Left ventricle myocardium inferior (tissue), 1 donor: ENCODE data around the gene TSPEAR. TPM values are rescaled to one million over a fixed set of nuclear protein-coding genes. Genes with fewer than 3 reads are reported as not detected.

Source experiments
- DNase-seq: peaks from one replicate; pipeline ENCODE4 v3.0.0-alpha.2; 2020
- H3K27ac ChIP-seq: fragments of 200-600 bp; replicated peaks from 2 replicates; pipeline ENCODE4 v1.8.0; 2021
- H3K27me3 ChIP-seq: fragments of 200-600 bp; 2 replicates; pipeline ENCODE4 v1.8.0; 2021; ENCODE audit warnings: low read depth
- H3K36me3 ChIP-seq: fragments of 200-600 bp; 2 replicates; pipeline ENCODE4 v1.8.0; 2021
- H3K4me1 ChIP-seq: fragments of 200-600 bp; 2 replicates; pipeline ENCODE4 v1.8.0; 2021
- H3K4me3 ChIP-seq: fragments of 200-600 bp; 2 replicates; pipeline ENCODE4 v1.8.0; 2021; ENCODE audit warnings: mild to moderate bottlenecking, moderate library complexity
- H3K9me3 ChIP-seq: fragments of 200-600 bp; replicated peaks from 2 replicates; pipeline ENCODE4 v1.8.0; 2021
- intact Hi-C: fragments of 100-400 bp; cut with micrococcal nuclease; formaldehyde crosslinking; loops from one replicate; pipeline ENCODE4 v1.11.0; 2022
- total RNA-seq: library from RNA; stranded (reverse); fragmentation: NEBNext Ultra II Directional; extraction: Animal tissue kit (Norgen Biotek cat#: 25700); gene quantifications from one replicate; pipeline ENCODE4 v1.2.1, GENCODE V29; 2021
- TF ChIP-seq, protein P1 (sequence below): fragments of 200-600 bp; IDR thresholded peaks from 2 replicates; pipeline ENCODE4 v1.8.0; 2021; ENCODE audit warnings: antibody characterized with exemption, mild to moderate bottlenecking, borderline replicate concordance
- donor health status: DM: no; HTN: yes; CAD: no; lungs with severe emphysema.

The TSPEAR gene
- total RNA-seq, 1 donor from 2014 or later: 3.3 TPM

DNA sequence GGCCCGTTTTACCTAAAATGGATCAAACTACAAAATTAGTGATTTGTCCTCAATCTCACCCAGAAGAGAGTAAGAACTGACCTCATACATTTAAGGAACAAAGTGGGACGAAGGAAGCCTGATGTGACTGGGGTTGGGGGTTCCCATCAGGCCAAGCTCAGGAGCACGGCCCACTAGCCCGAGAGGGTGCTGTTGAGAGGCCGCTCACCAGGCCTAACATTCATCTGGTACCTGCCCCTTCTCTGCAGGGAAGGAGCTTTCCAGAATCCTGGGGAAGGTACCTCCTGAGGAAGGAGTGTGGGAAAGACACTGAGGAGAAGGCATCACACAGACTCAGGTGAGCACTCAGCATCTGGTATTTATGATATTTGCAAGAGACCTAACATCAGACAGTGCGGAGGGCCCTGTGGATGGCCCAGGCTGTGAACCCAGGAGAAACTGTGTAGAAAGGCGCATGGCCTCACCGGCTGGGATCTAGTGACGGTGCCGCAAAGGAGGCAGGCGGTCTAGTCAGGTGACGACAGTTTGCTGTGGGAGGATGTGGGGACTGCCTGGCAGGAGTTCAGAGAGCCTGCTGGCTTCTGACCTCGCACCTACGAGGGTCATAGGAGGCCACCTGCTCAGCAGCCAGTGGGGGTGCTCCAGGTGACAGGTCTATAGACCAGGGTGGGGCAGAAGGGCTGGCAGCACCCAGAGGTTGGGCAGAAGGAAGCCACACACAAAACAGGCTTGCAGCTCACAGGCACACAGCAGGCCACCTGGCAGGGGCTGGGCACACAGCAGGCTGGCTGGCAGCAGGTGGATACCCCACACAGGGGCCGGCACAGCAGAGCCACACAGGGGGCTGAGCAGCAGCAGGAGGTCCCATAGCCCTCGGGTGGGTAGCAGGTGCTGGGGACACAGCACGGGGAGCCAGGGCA, 57.5 kb downstream of the TSPEAR start:
- Histone ChIP-seq H3K27me3 (peaks cover 20% of the 10 kb centered on the region), H3K4me3 (no peak overlapping the region), H3K9me3 (peaks cover 12% of the 10 kb centered on the region), H3K36me3 (no peaks in the 10 kb centered on the region), H3K27ac (no peak overlapping the region), H3K4me1 (no peaks in the 10 kb centered on the region)
- intact Hi-C loops: no loop called here
- DNase-seq: no peak
- TF ChIP-seq, protein P1, sequence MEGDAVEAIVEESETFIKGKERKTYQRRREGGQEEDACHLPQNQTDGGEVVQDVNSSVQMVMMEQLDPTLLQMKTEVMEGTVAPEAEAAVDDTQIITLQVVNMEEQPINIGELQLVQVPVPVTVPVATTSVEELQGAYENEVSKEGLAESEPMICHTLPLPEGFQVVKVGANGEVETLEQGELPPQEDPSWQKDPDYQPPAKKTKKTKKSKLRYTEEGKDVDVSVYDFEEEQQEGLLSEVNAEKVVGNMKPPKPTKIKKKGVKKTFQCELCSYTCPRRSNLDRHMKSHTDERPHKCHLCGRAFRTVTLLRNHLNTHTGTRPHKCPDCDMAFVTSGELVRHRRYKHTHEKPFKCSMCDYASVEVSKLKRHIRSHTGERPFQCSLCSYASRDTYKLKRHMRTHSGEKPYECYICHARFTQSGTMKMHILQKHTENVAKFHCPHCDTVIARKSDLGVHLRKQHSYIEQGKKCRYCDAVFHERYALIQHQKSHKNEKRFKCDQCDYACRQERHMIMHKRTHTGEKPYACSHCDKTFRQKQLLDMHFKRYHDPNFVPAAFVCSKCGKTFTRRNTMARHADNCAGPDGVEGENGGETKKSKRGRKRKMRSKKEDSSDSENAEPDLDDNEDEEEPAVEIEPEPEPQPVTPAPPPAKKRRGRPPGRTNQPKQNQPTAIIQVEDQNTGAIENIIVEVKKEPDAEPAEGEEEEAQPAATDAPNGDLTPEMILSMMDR: no peak

DNA sequence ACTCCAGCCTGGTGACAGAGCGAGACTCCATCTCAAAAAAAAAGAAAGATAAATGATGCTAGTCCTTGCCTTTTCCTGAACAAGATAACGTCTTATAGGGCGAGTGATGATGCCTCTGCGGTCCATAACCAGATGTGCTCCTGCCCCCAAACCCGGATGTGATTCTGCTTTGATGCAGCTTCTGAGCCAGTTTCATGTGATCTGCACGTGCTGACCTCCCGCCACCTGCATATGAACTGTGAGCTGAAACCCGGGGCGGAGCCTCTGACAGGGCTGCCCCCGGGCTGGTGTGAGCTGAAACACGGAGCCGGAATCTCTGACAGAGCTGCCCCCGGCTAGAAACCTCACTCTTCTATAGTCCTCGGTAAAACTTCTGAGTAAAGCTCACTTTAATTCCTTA, 58.2 kb downstream of the TSPEAR start:
- Histone ChIP-seq H3K27me3 (peaks cover 22% of the 10 kb centered on the region), H3K36me3 (no peaks in the 10 kb centered on the region), H3K4me1 (no peaks in the 10 kb centered on the region), H3K4me3 (no peak overlapping the region), H3K9me3 (peaks cover 12% of the 10 kb centered on the region), H3K27ac (no peak overlapping the region)
- DNase-seq: no peak
- intact Hi-C loops: no loop called here
- TF ChIP-seq, protein P1: no peak

DNA sequence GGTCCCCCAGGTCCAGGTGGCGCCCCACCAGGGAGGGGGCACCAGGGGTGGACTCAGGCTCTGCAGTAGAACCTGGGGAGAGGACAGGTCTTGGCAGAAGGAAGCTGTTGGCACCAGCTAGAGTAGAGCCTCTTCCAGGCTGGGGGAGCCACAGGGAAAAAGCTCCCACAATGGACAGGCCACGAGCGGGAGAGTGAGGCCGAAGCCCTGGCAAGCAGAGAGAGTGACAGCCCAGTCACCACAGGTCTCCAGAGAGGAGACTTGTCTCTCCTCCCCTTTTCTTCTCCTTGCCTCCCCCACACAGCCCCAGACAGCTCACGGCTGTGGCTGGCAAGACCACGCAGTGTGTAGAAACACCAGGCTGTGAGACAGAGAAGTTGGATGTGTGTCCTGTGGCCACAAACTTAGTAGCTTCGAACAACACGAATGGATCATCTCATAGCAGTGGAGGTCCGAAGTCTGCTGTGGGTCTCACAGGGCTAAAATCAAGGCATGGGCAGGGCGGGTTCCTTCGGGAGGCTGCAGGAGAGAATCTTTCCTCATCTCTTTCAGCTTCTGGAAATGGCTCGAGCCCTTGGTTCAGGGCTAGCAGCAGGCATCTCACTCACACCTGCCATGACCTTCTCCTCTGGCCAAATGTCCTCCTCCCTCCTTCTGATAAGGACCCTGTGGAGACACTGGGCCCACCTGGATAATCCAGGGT, 60.2 kb downstream of the TSPEAR start:
- TF ChIP-seq, protein P1: no peak
- Histone ChIP-seq H3K27ac (no peak overlapping the region), H3K4me1 (no peaks in the 10 kb centered on the region), H3K4me3 (no peak overlapping the region), H3K36me3 (no peaks in the 10 kb centered on the region), H3K27me3 (peaks cover 22% of the 10 kb centered on the region), H3K9me3 (peaks cover 3% of the 10 kb centered on the region)
- intact Hi-C loops: no loop called here
- no peak for DNase-seq

DNA sequence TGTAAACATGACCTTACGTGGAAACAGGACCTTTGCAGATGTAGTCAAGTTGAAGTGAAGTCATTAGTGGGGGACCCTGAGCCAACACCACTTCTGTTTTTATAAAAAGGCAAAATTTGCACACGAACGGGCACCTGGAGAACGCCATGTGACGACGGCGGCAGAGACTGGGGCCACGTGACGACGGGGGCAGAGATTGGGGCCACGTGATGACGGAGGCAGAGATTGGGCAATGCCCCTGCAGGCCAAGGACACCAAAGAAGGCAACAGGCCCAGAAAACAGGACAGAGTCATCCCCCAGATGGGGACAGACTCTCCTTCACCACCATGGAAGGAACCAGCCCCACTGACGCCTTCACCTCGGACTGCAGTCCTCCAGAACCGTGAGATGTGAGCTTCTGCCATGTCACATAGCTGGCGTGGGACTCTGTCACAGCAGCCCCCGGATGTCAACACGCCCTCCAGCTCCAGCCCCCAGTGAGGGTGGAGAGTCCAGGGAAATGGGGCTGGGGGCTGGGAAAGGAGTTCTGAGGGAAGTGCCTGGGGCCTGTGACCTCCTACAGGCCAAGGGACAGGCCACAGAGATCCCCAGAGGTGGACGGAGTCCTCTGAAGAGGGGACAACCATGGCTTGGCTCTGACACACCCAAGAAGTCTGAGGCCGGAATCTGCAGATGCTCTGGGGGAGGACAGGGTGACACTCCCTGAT, 61.0 kb downstream of the TSPEAR start:
- Histone ChIP-seq H3K4me3 (no peak overlapping the region), H3K9me3 (peaks cover 3% of the 10 kb centered on the region), H3K4me1 (no peaks in the 10 kb centered on the region), H3K27ac (no peak overlapping the region), H3K36me3 (no peaks in the 10 kb centered on the region), H3K27me3 (peaks cover 22% of the 10 kb centered on the region)
- intact Hi-C loops: no loop called here
- TF ChIP-seq, protein P1: no peak
- no peak for DNase-seq

DNA sequence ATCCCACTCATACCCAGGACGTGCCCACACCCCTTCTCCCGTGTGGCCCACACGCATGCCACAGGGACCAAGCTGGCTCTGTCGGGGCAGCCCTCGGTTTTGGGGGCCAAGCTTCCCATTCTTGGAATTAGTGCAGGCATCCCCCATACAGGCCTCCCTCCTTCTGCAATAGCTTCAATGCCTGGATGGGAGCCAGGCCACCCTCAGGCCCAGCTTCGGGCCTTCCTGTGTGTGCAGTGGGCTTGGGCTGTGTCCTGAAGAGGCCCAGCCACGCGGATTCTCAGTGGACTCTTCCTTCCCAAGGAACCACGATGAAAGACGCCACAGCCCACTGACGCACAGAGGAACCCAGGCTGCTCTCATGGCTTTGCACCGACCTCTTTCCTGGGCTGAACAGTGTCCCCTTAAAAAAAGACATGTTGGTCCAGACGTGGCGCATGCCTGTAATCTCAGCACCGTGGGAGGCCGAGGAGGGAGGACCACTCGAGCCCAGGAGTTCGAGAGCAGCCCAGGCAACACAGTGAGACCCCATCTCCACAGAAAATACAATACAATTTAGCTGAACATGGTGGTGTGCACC, 61.8 kb downstream of the TSPEAR start:
- Histone ChIP-seq H3K4me3 (no peak overlapping the region), H3K4me1 (no peaks in the 10 kb centered on the region), H3K9me3 (peaks cover 11% of the 10 kb centered on the region), H3K27ac (no peak overlapping the region), H3K36me3 (no peaks in the 10 kb centered on the region), H3K27me3 (peaks cover 22% of the 10 kb centered on the region)
- no peak for DNase-seq
- intact Hi-C loops: no loop called here
- TF ChIP-seq, protein P1: no peak
